GM04503 (cell line): ENCODE measurements around the gene P2RX6.
A peak's percentile ranks its signal among the peaks of the same experiment; 100 is the strongest.
"Not testable (repeated sequence)": the region's sequence is repeated elsewhere in the genome, so short reads cannot be mapped to it uniquely, and the experiment has no call there.

Source experiments
- DNase-seq: peaks from one replicate; pipeline ENCODE4 v3.0.0-alpha.2; 2012; ENCODE audit warnings: low read depth

Gene P2RX6

DNA sequence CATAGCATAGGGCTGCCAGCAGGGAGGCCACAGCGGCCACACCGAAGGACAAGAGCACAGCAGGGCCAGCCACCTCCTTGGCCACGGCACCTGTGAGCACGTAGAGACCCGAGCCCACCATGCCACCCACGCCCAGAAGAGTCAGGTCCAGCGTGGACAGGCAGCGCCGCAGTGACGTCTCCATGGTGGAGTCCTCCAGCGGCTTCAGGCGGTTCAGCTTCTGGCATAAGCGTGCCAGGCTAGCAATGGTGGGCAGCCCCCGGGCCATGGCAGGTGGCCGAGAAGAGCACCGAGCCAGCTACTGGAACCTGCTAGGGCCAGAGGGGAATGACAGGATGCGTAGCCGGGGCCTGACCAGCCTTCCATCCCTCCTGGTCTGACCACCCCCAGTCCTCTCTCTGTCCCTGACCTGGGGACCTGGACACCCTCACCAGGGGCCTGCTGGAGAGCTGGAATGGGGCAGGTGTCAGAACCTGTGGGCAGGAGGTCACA, 16.6 kb downstream of the P2RX6 start:
- no peak for DNase-seq

DNA sequence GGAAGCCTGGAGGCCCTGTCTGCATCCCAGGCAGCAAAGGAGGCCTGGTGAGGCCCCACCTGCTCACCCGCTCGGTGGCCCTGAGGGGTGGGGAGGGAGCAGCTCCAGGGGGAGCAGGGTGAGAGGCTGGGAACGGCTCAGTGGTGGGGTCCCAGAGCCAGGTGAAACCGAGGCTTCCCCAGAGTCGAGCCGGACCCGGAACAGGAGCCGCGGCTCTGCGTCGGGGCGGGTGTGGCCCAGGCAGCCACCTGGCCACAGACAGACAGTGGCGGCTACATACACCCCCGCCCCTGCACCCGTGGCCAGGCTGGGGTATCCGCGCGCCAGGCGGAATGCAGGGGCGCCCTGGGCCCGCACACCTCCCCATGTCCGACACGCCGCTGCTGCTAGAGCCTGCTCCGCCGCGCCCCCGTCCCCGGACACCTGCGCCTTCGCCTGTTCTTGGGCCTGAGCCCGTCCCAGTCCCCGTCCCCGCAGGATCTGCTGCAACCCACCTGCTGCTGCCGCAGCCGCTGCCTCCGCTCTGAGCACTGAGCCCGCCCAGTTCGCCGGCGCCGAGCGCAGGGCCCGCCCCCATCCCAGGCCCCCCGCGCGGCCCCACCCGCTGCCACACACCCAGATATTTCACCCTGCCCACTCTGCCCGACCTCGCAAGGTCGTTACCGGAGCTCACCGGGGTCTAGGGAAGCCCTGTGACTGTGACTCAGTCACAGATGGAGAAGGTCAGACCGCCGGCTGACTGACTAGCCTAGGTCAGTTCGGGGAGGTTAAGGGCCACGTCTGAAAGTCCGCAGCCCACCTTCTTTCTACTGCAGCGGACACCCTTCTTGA, 17.3 kb downstream of the P2RX6 start, which contains the start of gene SLC7A4:
SLC7A4 (minus strand) TSS at position 525 of the 831 bp plus-strand sequence. CDS start 749 bp downstream, outside the sequence.
- no peak for DNase-seq

DNA sequence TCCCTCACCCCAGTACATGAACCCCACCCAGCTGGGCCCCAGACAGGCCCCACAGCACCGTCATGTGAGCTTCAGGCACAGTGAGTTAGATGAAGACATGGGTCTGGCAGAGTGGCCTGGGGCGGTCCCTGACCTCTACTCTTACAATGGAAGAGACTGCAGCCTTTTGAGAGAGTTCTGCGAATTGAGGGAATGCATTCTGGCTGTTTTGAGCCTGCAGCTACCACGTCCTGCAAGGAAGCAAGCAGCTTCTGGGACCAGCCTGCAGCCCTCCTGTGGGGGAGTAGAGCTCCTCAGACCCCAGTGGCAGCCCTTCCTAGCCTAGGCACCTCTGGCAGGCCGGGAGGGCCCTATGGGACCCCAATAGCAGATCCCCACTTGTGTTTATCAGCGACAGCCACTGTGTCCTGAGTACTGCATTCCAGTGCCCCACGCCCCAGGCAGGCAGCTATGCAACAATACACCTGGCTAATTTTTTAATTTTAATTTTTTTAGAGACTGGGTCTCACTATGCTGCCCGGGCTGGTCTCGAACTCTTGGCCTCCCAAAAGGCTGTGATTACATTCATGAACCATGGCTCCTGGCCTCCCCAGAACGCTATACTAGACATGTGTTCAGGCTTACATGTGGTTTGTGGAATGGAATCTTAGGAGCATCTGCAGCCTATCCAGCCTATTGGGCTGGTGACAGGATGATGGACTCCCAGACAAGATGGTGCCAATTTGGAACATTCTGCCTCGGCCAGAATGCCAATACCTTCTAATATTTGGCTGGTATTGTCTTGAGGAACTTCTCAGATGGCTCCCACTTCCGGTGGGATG, 18.1 kb downstream of the P2RX6 start:
- DNase-seq: no peak

DNA sequence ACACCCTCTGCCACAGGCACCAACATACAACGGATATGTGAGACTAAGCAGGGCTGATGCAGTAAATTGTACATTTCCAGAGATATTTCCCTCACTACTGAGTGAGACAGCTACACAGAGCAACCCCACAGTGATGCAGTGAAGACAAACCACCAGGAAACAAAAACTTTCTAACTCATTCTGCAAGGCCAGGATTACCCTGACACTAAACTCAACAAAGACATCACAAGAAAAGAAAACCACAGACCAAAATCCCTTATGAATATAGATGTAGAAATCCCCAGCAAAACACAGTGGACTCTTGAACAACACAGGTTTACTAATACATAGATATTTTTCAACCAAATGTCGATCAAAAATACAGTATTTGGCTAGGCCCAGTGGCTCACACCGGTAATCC, 18.9 kb downstream of the P2RX6 start:
- no peak for DNase-seq

- DNase-seq: no peak
Measured at GRCh38 chr22:21034989-21035388, 20.0 kb downstream of the P2RX6 start.

- DNase-seq: no peak
Measured at GRCh38 chr22:21038405-21038804, 23.4 kb downstream of the P2RX6 start.

DNA sequence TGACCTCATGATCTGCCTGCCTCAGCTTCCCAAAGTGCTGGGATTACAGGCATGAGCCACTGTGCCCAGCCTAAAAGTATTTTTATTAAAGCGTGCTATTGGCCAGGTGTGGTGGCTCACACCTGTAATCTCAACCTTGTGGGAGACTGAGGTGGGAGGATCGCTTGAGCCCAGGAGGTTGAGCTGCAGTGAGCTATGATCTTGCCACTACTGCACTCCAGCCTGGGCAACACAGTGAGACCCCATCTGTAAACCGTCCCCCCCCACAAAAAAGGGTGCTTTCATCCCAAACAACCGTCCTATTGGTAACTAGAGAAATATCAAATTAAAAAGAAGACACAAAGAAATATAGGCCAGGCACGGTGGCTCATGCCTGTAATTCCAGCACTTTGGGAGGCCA, 24.2 kb downstream of the P2RX6 start:
- DNase-seq: not testable (repeated sequence)

- no peak for DNase-seq
Measured at GRCh38 chr22:21041937-21042336, 27.0 kb downstream of the P2RX6 start.

GRCh38 chr22:21042978-21043859, 28.3 kb downstream of the P2RX6 start:
- DNase-seq: no peak

- no peak for DNase-seq
Measured at GRCh38 chr22:21043860-21044535, 29.0 kb downstream of the P2RX6 start.

GRCh38 chr22:21044931-21045584, 30.1 kb downstream of the P2RX6 start:
- DNase-seq: no peak

- peak; percentile 62 for DNase-seq
Measured at GRCh38 chr22:21045585-21046294, 30.8 kb downstream of the P2RX6 start, which contains the start of gene LRRC74B. Gene LRRC74B (plus strand): TSS chr22:21045946. CDS start chr22:21045987, 41 bp downstream.

DNA sequence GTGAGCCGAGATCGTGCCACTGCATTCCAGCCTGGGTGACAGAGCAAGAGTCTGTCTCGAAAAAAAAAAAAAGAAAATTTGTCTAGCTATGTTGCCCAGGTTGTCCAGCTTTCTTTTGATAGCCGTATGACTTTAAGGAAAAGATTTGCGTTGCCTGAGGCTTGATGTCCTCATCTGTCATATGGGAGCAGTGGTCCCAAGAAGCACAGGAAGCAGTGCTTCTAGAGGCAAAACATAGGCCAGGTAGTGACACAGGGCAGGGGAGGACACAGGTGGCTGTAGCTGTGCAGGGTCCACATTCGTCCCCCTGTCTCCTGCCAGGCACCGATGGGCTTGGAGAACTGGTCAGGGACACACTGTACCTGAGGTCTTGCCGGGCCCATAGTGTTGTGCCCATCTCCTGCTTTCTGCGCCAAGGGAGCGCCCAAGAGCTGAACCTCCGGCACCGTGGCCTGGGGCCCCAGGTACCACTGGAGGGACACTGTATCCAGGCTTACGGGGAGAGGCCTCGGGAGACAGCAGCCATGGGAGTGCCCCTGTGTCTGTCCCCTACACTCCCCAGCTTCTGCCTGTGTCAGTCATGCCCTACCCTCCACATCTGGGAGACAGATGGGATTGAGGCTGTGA, 32.2 kb downstream of the P2RX6 start:
- DNase-seq: no peak

- DNase-seq: no peak
Measured at GRCh38 chr22:21047730-21048129, 32.8 kb downstream of the P2RX6 start.

DNA sequence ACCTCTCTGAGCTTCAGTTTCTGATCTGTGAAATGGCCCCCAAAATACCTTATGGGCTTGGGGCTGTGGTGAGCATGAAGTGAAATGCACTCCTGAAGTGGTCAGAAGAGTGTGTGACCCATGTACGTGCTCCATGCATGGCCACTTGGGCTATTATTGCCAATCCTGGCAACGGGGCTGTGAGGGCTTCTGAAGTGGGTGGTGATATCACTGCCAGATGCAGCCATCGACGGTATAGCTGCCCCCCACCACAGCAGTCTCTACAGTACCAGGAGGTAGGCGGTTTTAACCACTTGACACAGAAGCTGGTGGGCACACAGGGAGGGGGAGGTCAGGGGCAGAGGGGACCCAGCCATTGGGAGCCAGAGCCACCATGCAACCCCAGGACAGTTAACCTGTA, 33.5 kb downstream of the P2RX6 start:
- not testable (repeated sequence) for DNase-seq

DNA sequence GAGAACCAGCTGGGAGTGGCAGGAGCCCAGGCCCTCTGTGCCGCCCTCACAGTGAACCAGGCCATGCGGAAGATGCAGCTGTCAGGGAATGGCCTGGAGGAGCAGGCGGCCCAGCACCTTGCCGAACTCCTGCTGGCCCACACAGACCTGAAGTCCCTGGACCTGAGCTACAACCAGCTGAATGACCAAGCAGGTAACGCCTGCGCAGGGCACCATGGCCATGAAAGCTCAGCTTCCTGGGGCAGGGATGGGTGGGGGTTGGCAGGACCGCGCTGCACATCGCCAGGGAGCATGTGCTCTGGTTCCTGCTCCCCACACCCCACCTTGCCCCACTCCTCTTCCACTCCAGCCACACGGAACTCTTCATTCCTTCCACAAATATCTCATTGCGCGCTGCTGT, 34.0 kb downstream of the P2RX6 start:
- not testable (repeated sequence) for DNase-seq

GRCh38 chr22:21051145-21051830, 36.3 kb downstream of the P2RX6 start:
- no peak for DNase-seq

- no peak for DNase-seq
Measured at GRCh38 chr22:21051831-21052400, 37.0 kb downstream of the P2RX6 start.
